ENCODE data around the gene DSCAM. TPM values are rescaled to one million over a fixed set of nuclear protein-coding genes. Genes with fewer than 3 reads are reported as not detected.

Gene DSCAM
- total and polyA plus RNA-seq, 2 donors (not counting 1 experiment from before 2014, with no cell fraction given): not detected

GRCh38 chr21:40472013-40472412, 374.9 kb downstream of the DSCAM start:
- H3K4me1 ChIP-seq (ENCODE audit: control insufficient read depth in 2 of 2, insufficient read depth in 2 of 2, low read length in 2 of 2): no peaks in the 10 kb centered on the region
- H3K4me3 ChIP-seq (ENCODE audit: control extremely low read depth in 1 of 5, extremely low read depth in 1 of 5, insufficient read depth in 1 of 5, low read depth in 2 of 5, low read length in 4 of 5): no peak overlapping the region
- H3K9me3 Mint-ChIP-seq (ENCODE audit: insufficient read depth): no peaks in the 10 kb centered on the region
- H3K27ac Mint-ChIP-seq: no peak overlapping the region
- no peak for TF ChIP-seq CTCF (IDR thresholded peaks at IDR 0.05)
- CTCF ChIA-PET: no interaction called here
- ATAC-seq (ENCODE audit: low read depth) (no peak), DNase-seq (no peak)
- no peaks in the 10 kb centered on the region for H3K36me3 ChIP-seq (replicated peaks in 1 of 2; ENCODE audit: control extremely low read depth in 1 of 2, control insufficient read depth in 1 of 2, extremely low read depth in 1 of 2, insufficient read depth in 2 of 2, low read length in 1 of 2)
- H4K20me1 ChIP-seq (ENCODE audit: control insufficient read depth, insufficient read depth, low read length, poor library complexity, severe bottlenecking): no peaks in the 10 kb centered on the region
- no peaks in the 10 kb centered on the region for H3K79me2 ChIP-seq (ENCODE audit: control insufficient read depth, insufficient read depth, low read length)
- H2AFZ ChIP-seq (ENCODE audit: insufficient read depth, low read depth, low read length, poor library complexity, severe bottlenecking): no peak overlapping the region
- POLR2A ChIA-PET: no interaction called here
- H3K27me3 ChIP-seq (replicated peaks in 1 of 4; ENCODE audit: control extremely low read depth in 1 of 4, control insufficient read depth in 3 of 4, insufficient read depth in 4 of 4, low read length in 3 of 4): no peaks in the 10 kb centered on the region
- intact Hi-C loops (cut with micrococcal nuclease): no loop called here
- H3K4me2 ChIP-seq (replicated peaks; ENCODE audit: low read depth, low read length, poor library complexity, severe bottlenecking): no peak overlapping the region
- no peak overlapping the region for H3K9ac ChIP-seq (ENCODE audit: low read length)
- H3K27me3 Mint-ChIP-seq: no peaks in the 10 kb centered on the region
- H3K4me3 Mint-ChIP-seq: no peak overlapping the region
- peaks cover 0 to 10% (median 0%) of the 10 kb centered on the region in 3 donors for H3K9me3 ChIP-seq (ENCODE audit: control extremely low read depth in 1 of 3, control insufficient read depth in 2 of 3, insufficient read depth in 1 of 3, low read length in 2 of 3)
- no peaks in the 10 kb centered on the region for H3K4me1 Mint-ChIP-seq
- 83% methylated on average over 1 of the region's 4 CpGs for WGBS (ENCODE audit: insufficient coverage)
- no peak overlapping the region for H3K27ac ChIP-seq (ENCODE audit: low read length in 2 of 2)

- H3K27me3 Mint-ChIP-seq: no peaks in the 10 kb centered on the region
- Histone ChIP-seq H3K36me3 (replicated peaks in 1 of 2; ENCODE audit: control extremely low read depth in 1 of 2, control insufficient read depth in 1 of 2, extremely low read depth in 1 of 2, insufficient read depth in 2 of 2, low read length in 1 of 2) (no peaks in the 10 kb centered on the region), H3K4me3 (ENCODE audit: control extremely low read depth in 1 of 5, extremely low read depth in 1 of 5, insufficient read depth in 1 of 5, low read depth in 2 of 5, low read length in 4 of 5) (no peak overlapping the region), H2AFZ (ENCODE audit: insufficient read depth, low read depth, low read length, poor library complexity, severe bottlenecking) (no peak overlapping the region), H3K79me2 (ENCODE audit: control insufficient read depth, insufficient read depth, low read length) (no peaks in the 10 kb centered on the region), H3K9me3 (ENCODE audit: control extremely low read depth in 1 of 3, control insufficient read depth in 2 of 3, insufficient read depth in 1 of 3, low read length in 2 of 3) (peaks cover 0 to 10% (median 0%) of the 10 kb centered on the region in 3 donors), H3K4me1 (ENCODE audit: control insufficient read depth in 2 of 2, insufficient read depth in 2 of 2, low read length in 2 of 2) (no peaks in the 10 kb centered on the region), H3K27ac (ENCODE audit: low read length in 2 of 2) (no peak overlapping the region), H4K20me1 (ENCODE audit: control insufficient read depth, insufficient read depth, low read length, poor library complexity, severe bottlenecking) (no peaks in the 10 kb centered on the region), H3K9ac (ENCODE audit: low read length) (no peak overlapping the region), H3K4me2 (replicated peaks; ENCODE audit: low read depth, low read length, poor library complexity, severe bottlenecking) (no peak overlapping the region), H3K27me3 (replicated peaks in 1 of 4; ENCODE audit: control extremely low read depth in 1 of 4, control insufficient read depth in 3 of 4, insufficient read depth in 4 of 4, low read length in 3 of 4) (no peaks in the 10 kb centered on the region)
- no peaks in the 10 kb centered on the region for H3K4me1 Mint-ChIP-seq
- DNase-seq: no peak
- no CpG with 5 or more reads among the region's 2 CpGs for WGBS (ENCODE audit: insufficient coverage)
- no peak overlapping the region for H3K4me3 Mint-ChIP-seq
- no peak for ATAC-seq (ENCODE audit: low read depth)
- intact Hi-C loops (cut with micrococcal nuclease): no loop called here
- ChIA-PET POLR2A (no interaction called here), CTCF (no interaction called here)
- H3K9me3 Mint-ChIP-seq (ENCODE audit: insufficient read depth): no peaks in the 10 kb centered on the region
- no peak overlapping the region for H3K27ac Mint-ChIP-seq
- TF ChIP-seq EZH2 (IDR thresholded peaks at IDR 0.05; ENCODE audit: borderline replicate concordance, insufficient read depth, low read depth, low read length, poor library complexity, severe bottlenecking): no peak
Observed at GRCh38 chr21:40471103-40471502, 375.9 kb downstream of the DSCAM start.
